NCI-H128 (cell line): ENCODE measurements around the gene OR4E2.
"Not testable (repeated sequence)": the region's sequence is repeated elsewhere in the genome, so short reads cannot be mapped to it uniquely, and the experiment has no call there.

Source experiments
- DNase-seq: peaks from one replicate; lab custom pipeline; 2025; ENCODE audit not compliant: unreplicated experiment; lab: John Stamatoyannopoulos, UW

Gene OR4E2, protein sequence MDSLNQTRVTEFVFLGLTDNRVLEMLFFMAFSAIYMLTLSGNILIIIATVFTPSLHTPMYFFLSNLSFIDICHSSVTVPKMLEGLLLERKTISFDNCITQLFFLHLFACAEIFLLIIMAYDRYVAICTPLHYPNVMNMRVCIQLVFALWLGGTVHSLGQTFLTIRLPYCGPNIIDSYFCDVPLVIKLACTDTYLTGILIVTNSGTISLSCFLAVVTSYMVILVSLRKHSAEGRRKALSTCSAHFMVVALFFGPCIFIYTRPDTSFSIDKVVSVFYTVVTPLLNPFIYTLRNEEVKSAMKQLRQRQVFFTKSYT

DNA sequence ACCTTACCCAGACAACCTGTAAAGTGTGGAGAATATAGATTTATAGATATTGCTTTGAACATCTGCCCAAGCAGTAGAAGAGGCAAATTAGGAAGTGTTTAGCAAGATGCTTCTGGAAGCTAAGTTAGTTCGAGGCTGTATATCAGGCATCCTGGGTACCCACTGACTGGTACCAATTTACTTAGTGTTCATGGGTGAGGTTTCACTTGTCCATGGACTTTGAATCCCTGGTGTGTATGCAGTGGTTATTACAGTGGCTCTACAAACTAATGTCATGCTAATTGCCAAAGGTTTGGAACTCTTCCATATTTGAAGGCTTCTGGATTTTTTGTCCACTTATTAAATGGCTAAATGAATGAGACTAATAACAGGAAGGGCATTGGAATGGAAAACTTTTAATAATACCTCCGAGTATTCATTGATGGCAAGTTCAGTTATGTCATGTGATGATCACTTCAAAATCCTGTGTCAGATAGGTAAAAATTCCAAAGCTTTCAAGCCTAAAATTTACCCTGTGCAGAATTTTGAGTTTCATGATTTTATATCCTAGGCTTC, at the start of gene OR4E2:
Gene OR4E2, plus strand, starts transcription at position 505 of the 555 bp plus-strand sequence. CDS start 11,248 bp downstream, outside the sequence.
- no peak for DNase-seq

DNA sequence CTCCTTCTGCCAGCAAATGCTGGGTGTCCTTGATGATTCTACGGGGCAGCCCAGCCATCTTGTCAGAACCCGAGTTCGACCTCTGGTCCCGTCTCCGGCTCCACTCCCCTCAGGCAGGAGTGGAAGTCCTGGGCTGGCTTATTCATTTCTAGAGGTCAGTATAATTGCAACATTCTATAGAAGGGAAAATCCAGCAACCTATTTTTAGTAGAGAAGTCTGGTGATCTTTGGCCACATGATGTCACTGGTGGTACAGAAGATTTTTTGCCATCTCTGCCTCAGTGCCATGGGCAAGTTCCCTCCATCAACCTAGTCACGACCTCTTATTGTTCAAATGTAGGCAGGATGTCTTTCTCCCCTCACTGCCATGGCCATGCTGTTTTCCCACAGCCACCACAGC, 41.3 kb upstream of the OR4E2 start:
- DNase-seq: no peak

DNA sequence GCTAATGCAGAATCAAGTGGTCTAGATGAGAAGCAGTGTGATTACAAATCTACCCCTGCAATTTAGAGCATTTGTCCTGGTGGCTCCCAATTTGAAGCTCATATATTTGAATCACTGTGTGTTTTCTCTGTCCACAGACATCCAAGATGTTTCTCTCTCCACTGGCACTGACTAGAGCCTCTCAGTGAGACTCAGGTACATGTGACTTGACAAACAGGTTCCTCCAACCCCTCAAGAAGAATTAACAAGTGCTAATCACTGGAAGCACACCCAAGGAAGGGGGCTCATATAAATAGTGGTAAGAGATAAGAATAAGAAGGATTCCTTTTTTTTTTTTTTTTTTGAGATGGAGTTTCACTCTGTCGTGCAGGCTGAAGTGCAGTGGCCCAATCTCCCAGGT, 39.4 kb upstream of the OR4E2 start:
- DNase-seq: no peak

DNA sequence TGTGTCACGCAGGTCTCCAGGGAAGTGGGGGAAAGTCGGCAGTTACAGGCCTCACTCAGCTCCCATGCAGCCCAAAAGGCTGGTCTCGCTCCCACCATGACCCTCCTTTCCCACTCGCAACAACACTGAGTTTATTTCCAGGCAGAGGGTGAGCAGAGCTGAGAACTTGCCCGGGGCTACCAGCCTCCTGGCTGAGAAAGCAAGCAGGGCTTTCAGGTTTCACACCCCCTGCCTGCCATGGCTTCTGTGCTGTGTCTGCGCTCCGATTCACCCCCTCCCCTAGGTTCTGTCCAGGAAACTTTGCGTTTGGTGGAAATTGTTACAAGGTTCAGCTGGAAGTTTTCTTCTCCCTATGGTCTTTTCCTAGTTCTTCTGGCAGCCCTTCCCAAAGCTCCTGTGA, 36.0 kb upstream of the OR4E2 start:
- DNase-seq: no peak

DNA sequence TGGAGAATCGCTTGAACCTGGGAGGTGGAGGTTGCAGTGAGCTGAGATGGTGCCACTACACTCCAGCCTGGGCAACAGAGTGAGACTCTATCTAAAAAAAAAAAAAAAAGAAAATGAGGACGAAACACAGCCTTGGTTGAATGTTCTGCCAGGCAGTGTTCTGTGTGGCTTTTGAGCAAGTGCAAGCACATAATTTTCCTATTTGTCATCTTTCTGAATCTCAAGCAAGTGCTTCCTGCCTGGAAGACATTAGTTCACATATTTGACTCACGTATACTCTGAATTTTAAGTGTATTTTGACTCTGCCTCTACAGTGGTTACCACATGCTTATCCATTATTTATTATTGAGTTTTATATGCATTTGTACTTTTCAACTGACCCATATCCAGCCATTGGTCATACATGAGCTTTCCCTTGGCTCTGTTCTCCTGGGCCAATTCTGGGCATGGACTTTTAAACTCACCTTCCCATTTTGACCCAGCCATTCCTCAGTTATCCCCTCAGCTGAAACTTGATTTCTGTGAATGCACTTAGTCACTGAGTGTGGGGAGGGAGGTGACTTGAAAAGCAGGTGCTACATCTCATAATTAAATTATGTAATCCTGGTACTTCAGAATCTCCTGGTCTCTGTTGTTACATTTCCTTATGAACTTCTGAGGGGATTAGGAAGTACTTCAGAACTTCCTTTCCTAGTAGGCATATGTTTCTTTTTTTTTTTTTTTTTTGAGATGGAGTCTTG, 27.0 kb upstream of the OR4E2 start:
- no peak for DNase-seq

DNA sequence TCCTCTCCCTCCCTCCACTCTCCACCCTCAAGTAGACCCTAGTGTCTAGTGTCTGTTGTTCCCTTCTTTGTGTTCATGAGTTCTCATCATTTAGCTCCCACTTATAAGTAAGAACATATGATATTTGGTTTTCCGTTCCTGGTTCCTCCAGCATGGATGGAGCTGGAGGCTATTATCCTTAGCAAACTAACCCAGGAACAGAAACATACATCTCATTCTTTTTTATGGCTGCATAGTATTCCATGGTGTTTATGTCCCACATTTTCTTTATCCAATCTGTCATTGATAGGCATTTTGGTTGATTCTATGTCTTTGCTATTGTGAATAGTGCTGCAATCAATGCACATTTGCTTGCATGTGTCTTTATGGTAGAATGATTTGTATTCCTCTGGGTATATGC, 23.1 kb upstream of the OR4E2 start:
- not testable (repeated sequence) for DNase-seq

DNA sequence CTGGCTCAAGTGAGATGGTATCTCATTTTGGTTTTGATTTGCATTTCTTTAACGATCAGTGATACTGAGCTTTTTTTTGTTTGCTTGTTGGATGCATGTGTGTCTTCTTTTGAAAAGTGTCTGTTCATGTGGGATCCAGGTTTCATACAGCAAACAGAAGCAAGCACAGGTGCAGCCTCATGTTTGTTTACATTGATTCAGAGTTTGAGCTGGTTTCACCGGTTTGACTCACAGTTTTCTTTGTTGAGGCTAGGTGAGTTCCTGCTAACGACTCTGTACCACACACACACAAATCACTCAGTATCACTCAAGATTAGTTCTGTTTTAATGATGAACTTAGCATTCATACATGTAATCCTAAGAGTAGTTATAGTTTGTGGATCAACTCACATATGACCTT, 22.6 kb upstream of the OR4E2 start:
- no peak for DNase-seq

DNA sequence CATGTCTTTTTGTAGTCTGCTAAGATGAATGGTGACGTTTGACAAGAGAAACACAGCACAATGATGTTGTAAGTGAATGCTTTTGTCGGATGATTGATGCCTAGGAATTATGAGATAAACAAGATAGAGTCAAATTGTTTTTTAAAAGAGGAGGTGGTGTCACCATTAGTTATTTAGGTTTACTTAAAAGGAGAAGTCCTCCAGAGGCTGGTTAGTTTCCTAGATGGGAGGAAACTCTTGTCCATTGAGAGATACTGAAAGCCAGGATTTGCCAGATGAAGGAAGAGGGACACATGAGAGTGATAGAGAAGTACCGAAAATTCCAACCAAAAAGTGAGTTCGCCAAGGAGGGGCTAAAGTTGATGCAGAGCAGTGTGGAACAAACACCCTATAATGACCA, 18.8 kb upstream of the OR4E2 start, which contains the start of gene OR10G2:
Gene OR10G2, minus strand, starts transcription at position 101 of the 400 bp plus-strand sequence. Its CDS starts 98 bp downstream, at position 3.
- no peak for DNase-seq

DNA sequence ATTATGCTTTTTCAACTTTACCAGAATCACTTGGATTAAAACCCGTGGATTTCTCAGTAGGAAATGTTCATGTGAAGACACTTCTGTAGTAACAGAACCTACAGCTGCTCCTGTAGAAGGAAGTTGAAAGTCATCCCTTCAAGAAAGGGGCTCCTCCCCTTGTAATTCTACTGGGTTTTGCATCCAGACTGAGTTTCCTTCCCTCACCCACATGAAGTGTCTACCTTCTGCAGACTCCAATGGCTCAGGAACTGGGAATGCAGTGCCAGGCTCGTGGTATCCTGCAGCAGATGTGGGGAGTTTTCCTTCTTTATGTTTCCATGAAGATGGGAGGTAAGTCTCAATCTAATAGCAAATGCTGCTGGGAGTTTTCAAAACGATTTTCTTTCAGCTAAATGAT, 11.0 kb upstream of the OR4E2 start:
- DNase-seq: no peak

DNA sequence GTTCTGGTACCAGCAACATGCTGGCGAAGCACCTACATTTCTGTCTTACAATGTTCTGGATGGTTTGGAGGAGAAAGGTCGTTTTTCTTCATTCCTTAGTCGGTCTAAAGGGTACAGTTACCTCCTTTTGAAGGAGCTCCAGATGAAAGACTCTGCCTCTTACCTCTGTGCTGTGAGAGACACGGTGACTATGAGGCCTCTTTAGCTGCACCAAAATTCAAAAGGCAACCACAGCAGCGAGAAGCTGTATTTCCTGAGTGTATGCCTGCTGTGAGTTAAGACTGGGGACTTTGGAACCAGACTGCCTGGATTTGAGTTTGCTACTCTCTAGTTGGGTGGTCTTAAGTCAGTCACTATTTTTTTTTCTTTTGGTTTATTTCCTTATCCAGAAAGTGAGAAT, 10.2 kb upstream of the OR4E2 start:
- DNase-seq: no peak

DNA sequence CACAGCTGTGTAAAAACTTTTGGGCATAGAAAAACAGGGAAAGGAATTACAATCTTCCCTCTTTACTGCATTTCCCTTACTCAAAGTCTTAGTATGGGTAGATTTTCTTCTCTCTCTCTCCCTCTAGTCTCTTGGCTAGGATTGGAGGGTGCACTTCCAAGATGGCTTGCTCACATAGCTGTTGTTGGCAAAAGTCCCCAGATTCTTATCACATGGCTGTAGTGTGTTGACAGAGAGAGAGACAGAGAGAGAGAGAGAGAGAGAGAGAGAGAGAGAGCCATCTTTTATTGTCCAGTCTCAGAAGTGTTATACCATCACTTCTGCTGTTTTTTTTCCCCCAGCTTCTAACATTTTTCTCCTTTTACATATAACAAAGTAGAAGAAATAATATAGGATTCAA, 6.3 kb upstream of the OR4E2 start:
- DNase-seq: no peak

DNA sequence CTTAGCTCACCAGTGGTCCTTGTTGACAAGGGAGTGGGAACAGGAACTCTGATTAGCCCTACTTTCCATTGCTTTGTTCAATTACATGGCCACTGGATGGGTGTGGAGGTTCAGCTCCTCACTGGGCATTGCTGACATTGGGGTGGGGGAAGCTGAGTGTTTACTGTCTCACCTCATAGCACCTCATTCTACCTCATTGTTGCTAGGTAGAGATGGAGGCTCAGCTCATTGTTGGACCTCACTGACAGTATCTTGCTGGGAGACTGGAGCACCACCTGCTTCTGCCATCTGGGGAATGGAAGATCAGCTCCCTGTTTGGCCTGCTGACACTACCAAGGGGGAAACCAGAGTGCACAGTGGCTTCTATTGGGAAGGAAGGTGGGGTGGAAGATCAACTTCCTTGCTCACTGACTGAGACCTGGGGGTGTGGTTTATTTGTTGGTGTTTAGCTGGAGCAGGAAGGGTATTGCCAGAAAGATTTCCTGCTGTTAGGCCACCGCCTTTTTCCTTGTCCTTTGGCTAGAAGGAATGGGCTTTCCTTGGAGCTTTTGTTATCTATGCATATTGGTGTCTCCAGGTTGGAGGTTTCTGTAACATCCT, 1.3 kb upstream of the OR4E2 start:
- DNase-seq: no peak

DNA sequence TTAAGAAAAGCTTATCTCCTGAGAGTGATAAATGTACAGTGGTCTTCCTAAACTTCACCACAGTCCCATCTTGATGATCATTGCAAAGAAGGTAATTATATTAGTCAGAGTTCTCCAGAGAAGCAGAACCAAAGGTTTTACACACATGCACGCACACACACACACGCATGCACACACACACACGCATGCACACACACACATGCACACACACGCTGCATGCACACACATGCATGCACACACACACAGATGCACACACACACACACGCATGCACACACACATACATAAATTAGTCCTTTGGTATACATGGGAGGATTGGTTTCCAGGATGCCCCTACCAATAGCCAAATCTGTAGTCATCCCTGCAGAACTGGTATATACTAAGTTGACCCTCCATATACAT, 580 bp downstream of the OR4E2 start:
- DNase-seq: no peak

DNA sequence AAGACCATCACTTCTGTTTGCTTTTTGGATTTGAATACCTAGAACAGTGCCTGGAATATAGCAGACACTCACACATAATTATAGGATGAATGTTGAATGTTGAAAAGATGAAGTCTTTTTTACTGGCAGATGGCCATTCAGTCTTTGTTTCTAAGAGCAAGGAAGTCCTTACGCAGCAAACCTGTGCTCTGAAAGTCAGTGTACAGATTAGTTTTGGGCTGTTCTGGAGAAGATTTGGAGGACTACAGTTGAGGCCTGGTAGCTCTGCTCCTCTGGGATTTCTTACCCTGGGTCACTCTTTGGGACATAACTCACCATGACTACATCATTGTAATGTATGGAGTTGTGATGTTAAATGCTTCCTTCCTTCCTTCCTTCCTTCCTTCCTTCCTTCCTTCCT, 3.3 kb downstream of the OR4E2 start:
- DNase-seq: no peak

DNA sequence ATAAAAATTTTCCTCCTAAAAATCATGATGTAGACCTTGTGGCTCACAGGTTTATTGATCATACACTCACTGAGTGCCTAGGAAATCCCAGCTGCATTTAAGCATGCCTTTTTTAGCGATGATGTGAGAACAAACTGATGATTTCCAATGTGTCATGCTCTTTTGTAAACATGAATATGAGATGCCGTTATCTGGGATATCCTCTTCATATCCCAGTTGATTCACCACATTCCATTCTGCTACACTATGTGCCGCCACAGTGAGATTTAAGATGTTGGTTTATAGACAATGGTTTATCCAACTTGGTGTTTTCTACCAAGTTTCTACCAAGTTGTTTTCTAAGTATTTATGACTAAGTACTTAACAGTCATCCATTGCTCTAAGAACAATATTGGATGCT, 14.7 kb downstream of the OR4E2 start:
- no peak for DNase-seq

DNA sequence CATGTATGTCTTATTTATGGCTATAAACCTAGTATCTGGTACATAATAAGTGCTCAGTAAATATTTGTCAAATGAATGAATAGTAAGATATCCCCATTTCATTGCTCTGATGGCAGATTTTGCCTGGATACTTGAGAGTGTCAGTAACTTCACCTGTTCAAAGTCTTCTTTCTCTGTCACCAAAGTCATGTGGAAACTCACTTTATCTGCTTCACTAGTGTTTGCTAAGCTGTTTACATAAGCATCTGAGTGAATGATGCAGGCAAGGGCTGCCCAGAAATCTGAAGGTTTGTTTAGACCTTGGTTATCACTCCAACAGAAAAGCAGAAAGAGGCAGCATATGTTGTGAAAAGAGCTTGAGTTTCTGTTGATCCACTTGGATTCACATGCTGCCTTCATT, 15.6 kb downstream of the OR4E2 start:
- no peak for DNase-seq

DNA sequence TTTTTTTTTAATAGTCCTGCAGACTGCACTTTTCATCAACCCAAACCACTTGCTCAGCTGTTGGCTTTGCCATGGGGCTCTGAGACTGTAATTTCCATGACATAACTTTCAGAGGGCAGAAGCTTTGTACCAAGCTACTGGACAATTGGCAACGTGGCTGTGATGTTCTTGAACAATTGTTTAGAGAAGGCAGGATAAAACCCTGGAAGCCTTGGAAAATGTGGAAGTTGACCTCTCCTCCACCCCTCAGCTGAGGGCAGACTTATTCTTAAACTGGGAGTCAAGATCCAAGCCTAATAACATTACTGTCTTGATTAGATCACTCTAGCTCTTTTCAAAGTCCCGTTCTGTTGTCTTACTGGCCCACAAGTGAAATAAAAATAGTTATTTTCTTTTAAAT, 17.7 kb downstream of the OR4E2 start:
- DNase-seq: no peak

DNA sequence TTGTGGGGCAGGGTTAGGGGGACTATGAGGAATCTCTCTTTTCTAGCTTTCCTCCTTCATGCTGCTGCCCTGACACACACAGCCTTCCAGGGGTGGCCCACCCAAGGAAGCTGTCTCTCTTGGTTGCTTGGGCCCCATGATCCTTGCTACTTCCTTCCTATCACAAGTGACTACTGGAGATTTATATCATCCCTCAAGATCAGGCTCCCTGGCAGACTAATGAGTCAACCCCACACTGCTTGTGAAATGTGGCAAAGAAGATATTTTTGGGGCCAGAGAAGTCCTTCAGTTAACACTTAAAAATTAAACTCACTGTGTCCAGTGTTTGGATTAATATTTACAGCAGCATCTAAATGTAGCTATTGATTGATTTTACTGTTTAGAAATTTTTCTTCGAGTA, 18.5 kb downstream of the OR4E2 start:
- DNase-seq: no peak

DNA sequence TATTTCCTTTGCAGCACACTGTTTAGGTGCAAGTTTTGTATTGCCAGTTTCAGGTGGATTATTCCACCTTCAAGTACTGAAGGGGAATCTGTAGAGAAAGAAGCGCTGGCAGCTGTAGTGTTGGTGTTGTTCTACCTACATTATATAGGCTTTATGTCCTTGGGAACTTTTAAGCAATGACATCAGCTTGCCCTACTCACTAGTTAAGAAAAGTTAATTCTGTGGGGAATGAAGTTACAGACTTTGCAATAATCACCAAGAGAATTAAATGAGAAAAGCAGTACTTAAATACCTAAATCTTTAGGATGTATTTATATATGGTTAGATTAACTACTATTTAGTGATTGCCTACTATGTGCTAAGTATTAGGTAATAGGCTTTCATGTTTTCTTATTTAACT, 20.1 kb downstream of the OR4E2 start, which contains the start of gene OR4E1:
Gene OR4E1, minus strand, starts transcription at position 101 of the 400 bp plus-strand sequence. CDS start 2,883 bp downstream, outside the sequence.
- DNase-seq: no peak

DNA sequence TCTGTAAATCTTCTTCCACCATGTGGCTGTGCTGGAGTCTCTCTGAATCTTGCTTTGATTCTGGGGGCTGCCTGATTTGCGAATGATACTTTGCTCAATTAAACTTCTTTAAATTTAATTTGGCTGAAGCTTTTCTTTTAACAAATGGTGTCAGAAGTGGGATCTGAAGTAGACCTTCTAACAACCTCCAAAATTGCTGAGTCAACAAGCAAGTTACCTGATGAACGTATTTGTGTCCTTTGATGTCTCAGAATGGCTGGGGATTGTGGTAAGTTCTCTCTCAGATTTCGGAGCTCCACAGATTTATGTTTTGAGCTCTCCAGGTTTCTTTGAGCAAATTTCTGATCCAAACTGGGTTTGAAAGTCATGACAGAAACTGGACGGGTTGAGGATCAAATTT, 21.9 kb downstream of the OR4E2 start:
- DNase-seq: no peak

DNA sequence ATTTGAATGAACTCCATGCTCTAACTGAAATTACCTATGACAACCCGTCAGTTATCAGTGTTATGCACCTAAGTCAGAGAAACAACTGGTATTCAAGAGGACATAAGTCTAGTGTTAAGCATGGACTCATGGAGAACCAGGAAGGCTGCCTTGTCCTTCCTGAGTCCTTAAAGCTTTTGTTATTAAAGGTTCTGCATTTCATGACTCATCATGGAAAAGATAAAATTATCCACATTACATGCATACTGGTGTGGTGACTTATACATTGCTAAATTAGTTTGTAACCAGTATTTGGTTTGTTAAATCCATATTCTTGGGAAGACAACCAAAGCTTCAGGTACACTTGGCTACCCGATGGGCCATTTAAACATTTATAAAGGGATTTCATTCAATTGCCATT, 26.4 kb downstream of the OR4E2 start:
- no peak for DNase-seq

DNA sequence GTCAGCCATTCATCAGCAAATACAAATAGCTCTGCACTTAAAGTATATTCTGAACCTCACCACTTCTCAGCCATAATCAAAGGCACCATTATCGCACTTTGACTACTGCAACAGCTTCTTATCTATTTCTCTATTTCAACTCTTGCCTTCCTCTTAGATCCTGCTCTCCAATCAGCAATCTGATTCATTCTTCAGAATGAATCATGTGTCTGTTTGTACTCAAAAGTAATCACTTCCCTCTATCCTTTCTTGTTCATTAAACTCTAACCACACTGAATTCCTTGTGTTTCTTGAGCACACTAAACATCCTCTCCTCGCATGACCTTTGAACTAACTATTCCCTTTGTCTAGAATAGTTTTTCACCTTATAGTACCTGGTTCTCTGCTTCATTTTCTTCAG, 32.8 kb downstream of the OR4E2 start:
- no peak for DNase-seq
